K562 (cell line): ENCODE data around the gene EFNA2. TPM values are rescaled to one million over a fixed set of nuclear protein-coding genes. Genes with fewer than 3 reads are reported as not detected.
A peak's percentile ranks its signal among the peaks of the same experiment; 100 is the strongest.

ENCODE experiments used
- ATAC-seq: fragments of 200-7000 bp; cut with Tn5 transposase; 3 replicates; pipeline ENCODE4 v1.9.1; 2020; ENCODE audit warnings: moderate library complexity
- BruUV-seq: library from RNA; stranded (reverse); fragments of 400-500 nt; replicated peaks from 2 replicates; lab custom pipeline; 2021; lab: Mats Ljungman, UMichigan
- CTCF ChIA-PET: fragments of 300-600 bp; formaldehyde crosslinking; extraction: SDS; loops from one replicate; lab custom pipeline; 2021; ENCODE audit warnings: low intra/inter-chr PET ratio; lab: Yijun Ruan, JAX
- POLR2A ChIA-PET: fragments of 300-600, 350-650 bp; sonication (Branson Sonifier 250); formaldehyde crosslinking; extraction: SDS; loops from one replicate; lab custom pipeline; 2021; ENCODE audit warnings: antibody characterized with exemption, inconsistent platforms; lab: Yijun Ruan, JAX
- DNase-seq, 4 experiments: peaks; one replicate each; pipeline versions ENCODE4 v3.0.0 to v3.0.0-alpha.2; 2011 to 2018; ENCODE audit warnings: low spot score in 3 of 4, mixed read lengths in 3 of 4; ENCODE audit errors: extremely low read depth in 1 of 4
- FAIRE-seq: peaks from 2 replicates; lab custom pipeline; 2011; peaks lifted over from hg19 to GRCh38; lab: Jason Lieb, UNC
- H2AFZ ChIP-seq: 2 replicates; pipeline ENCODE4 v1.6.0; 2011; ENCODE audit warnings: low read depth, low read length, control low read depth, inconsistent platforms
- H3K27ac ChIP-seq: fragments of 200-600 bp; 3 replicates; pipeline ENCODE4 v1.8.0; 2011; ENCODE audit warnings: low read depth, mild to moderate bottlenecking, control low read depth, inconsistent platforms, low read length, moderate library complexity, mixed read lengths; ENCODE audit errors: extremely low read depth
- H3K27me3 ChIP-seq, 2 experiments: fragments of 300-600 bp in 1 of 2; 2 replicates in 1 of 2; 3 replicates in 1 of 2; pipeline versions ENCODE4 v1.6.0 to v1.8.0; 2011; ENCODE audit warnings: inconsistent platforms in 2 of 2, low read length in 2 of 2, mild to moderate bottlenecking in 1 of 2, mixed read lengths in 1 of 2, moderate library complexity in 1 of 2; ENCODE audit not compliant: control insufficient read depth in 2 of 2, insufficient read depth in 2 of 2
- H3K36me3 ChIP-seq: fragments of 300-600 bp; 3 replicates; pipeline ENCODE4 v1.8.0; 2011; ENCODE audit warnings: mild to moderate bottlenecking, low read length, inconsistent platforms; ENCODE audit not compliant: control insufficient read depth, insufficient read depth
- H3K4me1 ChIP-seq, 2 experiments: fragments of 200-600 bp in 1 of 2; replicated peaks in 1 of 2; 2 replicates in 1 of 2; 3 replicates in 1 of 2; pipeline versions ENCODE4 v1.5.1 to v1.8.0; 2011; ENCODE audit warnings: inconsistent platforms in 2 of 2, low read length in 2 of 2, mild to moderate bottlenecking in 1 of 2, mixed read lengths in 1 of 2, moderate library complexity in 1 of 2; ENCODE audit not compliant: control insufficient read depth in 2 of 2, insufficient read depth in 2 of 2
- H3K4me2 ChIP-seq: 2 replicates; pipeline ENCODE4 v1.6.1; 2011; ENCODE audit warnings: low read length, control low read depth, inconsistent platforms, mixed read lengths; ENCODE audit not compliant: insufficient read depth
- H3K4me3 ChIP-seq: fragments of 200-600 bp; sonication (generic), shearing (Covaris generic); 2 replicates; pipeline ENCODE4 v1.5.1; 2016; ENCODE audit warnings: control low read depth, inconsistent platforms
- H3K79me2 ChIP-seq: fragments of 200-600 bp; 3 replicates; pipeline ENCODE4 v1.8.0; 2011; ENCODE audit warnings: low read length, inconsistent platforms; ENCODE audit not compliant: control insufficient read depth, insufficient read depth
- H3K9ac ChIP-seq, 2 experiments: 2 replicates each; pipeline versions ENCODE4 v1.6.0 to v1.6.1; 2011; ENCODE audit warnings: low read depth in 2 of 2, low read length in 2 of 2, control low read depth in 1 of 2, inconsistent platforms in 1 of 2, mild to moderate bottlenecking in 1 of 2, mixed read lengths in 1 of 2; ENCODE audit not compliant: insufficient read depth in 1 of 2
- H3K9me1 ChIP-seq: one replicate; pipeline ENCODE4 v1.6.0; 2011; ENCODE audit warnings: inconsistent platforms, mild to moderate bottlenecking, low read length, moderate library complexity; ENCODE audit not compliant: control insufficient read depth, insufficient read depth
- H3K9me3 ChIP-seq: replicated peaks from 2 replicates; pipeline ENCODE4 v1.5.1; 2011; ENCODE audit warnings: low read depth, low read length, inconsistent platforms; ENCODE audit not compliant: control insufficient read depth, insufficient read depth
- H4K20me1 ChIP-seq: replicated peaks from 2 replicates; pipeline ENCODE4 v1.6.1; 2011; ENCODE audit warnings: low read length, inconsistent platforms, mixed read lengths; ENCODE audit not compliant: control insufficient read depth, insufficient read depth
- ADNP ChIP-seq: fragments of 200-800 bp; sonication (Bioruptor generic); IDR thresholded peaks from 2 replicates; pipeline ENCODE4 v1.6.1; 2016; ENCODE audit warnings: missing genetic modification characterization, missing compliant biosample characterization
- HSF4 ChIP-seq: fragments of 250-450 bp; sonication (Bioruptor Pico); IDR thresholded peaks from 2 replicates; pipeline ENCODE4 v2.1.2; 2022; ENCODE audit warnings: mild to moderate bottlenecking, moderate library complexity, borderline replicate concordance
- IFI16 ChIP-seq: fragments of 250-450 bp; sonication (Bioruptor Pico); IDR thresholded peaks from 2 replicates; pipeline ENCODE4 v2.1.2; 2022; ENCODE audit warnings: mild to moderate bottlenecking, inconsistent platforms
- MITF ChIP-seq: IDR thresholded peaks from 2 replicates; pipeline ENCODE4 v1.6.1; 2014; ENCODE audit warnings: antibody characterized with exemption
- MNT ChIP-seq, 2 experiments: fragments of 450-650 bp; conservative IDR thresholded peaks; 2 replicates each; pipeline ENCODE4 v1.6.1; 2017; ENCODE audit warnings: mild to moderate bottlenecking in 2 of 2, moderate library complexity in 2 of 2
- RB1 ChIP-seq: fragments of 450-650 bp; IDR thresholded peaks from 2 replicates; pipeline ENCODE4 v1.6.1; 2017; ENCODE audit warnings: low read depth, mild to moderate bottlenecking
- ZBTB1 ChIP-seq: sonication (generic); formaldehyde crosslinking; IDR thresholded peaks from 2 replicates; pipeline ENCODE4 v1.8.1; 2023; ENCODE audit warnings: missing genetic modification reagents, low read depth, mild to moderate bottlenecking, borderline replicate concordance
- ZNF280A ChIP-seq: fragments of 450-650 bp; IDR thresholded peaks from 2 replicates; pipeline ENCODE4 v1.6.1; 2018; ENCODE audit warnings: mild to moderate bottlenecking, low read depth; ENCODE audit not compliant: partially characterized antibody
- ZNF431 ChIP-seq: sonication (generic); formaldehyde crosslinking; IDR thresholded peaks from 2 replicates; pipeline ENCODE4 v1.8.0; 2022; ENCODE audit warnings: mild to moderate bottlenecking, missing genetic modification reagents
- ZNF778 ChIP-seq: fragments of 450-650 bp; formaldehyde crosslinking; IDR thresholded peaks from 2 replicates; pipeline ENCODE4 v1.4.0; 2020; ENCODE audit warnings: mild to moderate bottlenecking, moderate library complexity
- ZSCAN32 ChIP-seq: fragments of 450-650 bp; formaldehyde crosslinking; IDR thresholded peaks from 2 replicates; pipeline ENCODE4 v1.4.0; 2020; ENCODE audit warnings: mild to moderate bottlenecking, moderate library complexity
- WGBS: fragments of 100-300 bp; shearing (Covaris generic); methylation state at CpG from one replicate; pipeline ENCODE4 v1.1.6; 2016; ENCODE audit warnings: low coverage, mixed read lengths; ENCODE audit not compliant: insufficient coverage; ENCODE audit errors: missing lambda C conversion rate; 5-methylcytosine and 5-hydroxymethylcytosine counted together
- in situ Hi-C: fragments of 300-500 bp; cut with MboI; formaldehyde crosslinking; loops from 4 replicates; pipeline ENCODE4 v1.15.0; 2018; ENCODE audit warnings: inconsistent platforms, mixed read lengths
- intact Hi-C: fragments of 100-400 bp; cut with micrococcal nuclease; formaldehyde crosslinking; loops from 2 replicates; pipeline ENCODE4 v1.14.2; 2022
- polyA plus RNA-seq, 8 experiments: library from polyadenylated mRNA; depleted of rRNA in 4 of 8; stranded (reverse) in 5 of 8; unstranded in 3 of 8; fragments of >200 nt; fragmentation: Nextera tagmentation in 2 of 8; fragmentation: Illumina TruSeq in 1 of 8; extraction: Ambion mirVana in 2 of 8; extraction: Trizol in 1 of 8; gene quantifications; 2 replicates each; pipeline versions ENCODE4 v1.2.1 to v1.2.3, GENCODE V29; 2011 to 2014; ENCODE audit warnings: inconsistent platforms in 1 of 8, missing spikeins in 1 of 8
- total RNA-seq, 7 experiments: library from RNA; depleted of rRNA in 6 of 7; stranded (reverse); fragments of >200 nt in 6 of 7; fragmentation: Illumina TruSeq in 2 of 7; extraction: Trizol in 2 of 7; gene quantifications; 2 replicates each; pipeline versions ENCODE4 v1.2.1 to v1.2.3, GENCODE V29; 2011 to 2021; ENCODE audit warnings: low replicate concordance in 1 of 7

EFNA2 gene
- total and polyA plus RNA-seq, 9 of the 15 experiments (the other 6 are each of a cell fraction or from before 2014, with no cell fraction given), result 0.11 to 0.44 (median 0.15) TPM; not detected in 6

GRCh38 chr19:1273263-1274041 is 12.2 kb upstream of the EFNA2 start:
- H3K27ac ChIP-seq, result peak overlapping the region; percentile 92
- H3K27me3 ChIP-seq, result no peaks in the 10 kb centered on the region
- in situ Hi-C loops, result no loop called here
- intact Hi-C loops, result loop anchor here (10.0 kb wide), 1 partner anchor 171 kb away; no protein-coding TSS in a partner anchor
- H2AFZ ChIP-seq, result no peak overlapping the region
- H4K20me1 ChIP-seq, result peaks cover 26% of the 10 kb centered on the region
- H3K4me3 ChIP-seq, result peak overlapping the region; percentile 68
- H3K9ac ChIP-seq, result peak overlapping the region; percentile 90 to 92
- H3K79me2 ChIP-seq, result peaks cover 78% of the 10 kb centered on the region
- peak overlapping the region; percentile 93 for H3K4me2 ChIP-seq
- no TSS peak for BruUV-seq
- no peaks in the 10 kb centered on the region for H3K9me1 ChIP-seq
- FAIRE-seq (peak; percentile 29), DNase-seq (peak in 1 of 4 experiments; percentile 39), ATAC-seq (no peak)
- ChIA-PET POLR2A (interaction anchor here (0.6 to 2.8 kb wide), 13 partner anchors 9 to 474 kb away, joined by 3 to 14 read pairs (median 3); no protein-coding TSS in a partner anchor), CTCF (no interaction called here)
- WGBS, result 63% methylated on average over 25 of the region's 25 CpGs
- peaks cover 62 to 92% of the 10 kb centered on the region in 2 experiments for H3K4me1 ChIP-seq
- H3K9me3 ChIP-seq, result no peaks in the 10 kb centered on the region
- peaks cover 71% of the 10 kb centered on the region for H3K36me3 ChIP-seq
- TF ChIP-seq ADNP (tag), result no peak
- no peak for TF ChIP-seq RB1
- peak; percentile 23 to 36; a peak in 2 of 4 replicates for TF ChIP-seq MNT (conservative IDR thresholded peaks at IDR 0.05)
- no peak for TF ChIP-seq IFI16 (CRISPR knock-in tag)
- no peak for TF ChIP-seq ZSCAN32 (CRISPR knock-in tag)
- no peak for TF ChIP-seq ZNF280A
- 0 out of 2 replicates have a peak, but pooled peaks have one; percentile 40 for TF ChIP-seq ZNF431 (CRISPR knock-in tag)
- TF ChIP-seq ZNF778 (CRISPR knock-in tag), result no peak
- no peak for TF ChIP-seq MITF
- TF ChIP-seq ZBTB1, result no peak
- TF ChIP-seq HSF4 (CRISPR knock-in tag), result no peak
